Panc1 (cell line): Measurements from ENCODE around the gene ADAMTS18. TPM values are rescaled to one million over a fixed set of nuclear protein-coding genes. Genes with fewer than 3 reads are reported as not detected.

Experiments used
- ATAC-seq: fragments of 200-7000 bp; cut with Tn5 transposase; 2 replicates; pipeline ENCODE4 v1.9.1; 2020; ENCODE audit warnings: mild to moderate bottlenecking, moderate library complexity
- BruUV-seq: library from RNA; stranded (reverse); fragments of 400-500 nt; replicated peaks from 2 replicates; lab custom pipeline; 2021; lab: Mats Ljungman, UMichigan
- CTCF ChIA-PET: fragments of 300-600 bp; sonication (Branson Sonifier 250); formaldehyde crosslinking; loops from one replicate; lab custom pipeline; 2022; ENCODE audit warnings: antibody characterized with exemption; lab: Charles Lee
- POLR2A ChIA-PET: fragments of 300-600 bp; sonication (Branson Sonifier 250); formaldehyde crosslinking; loops from one replicate; lab custom pipeline; 2022; ENCODE audit warnings: antibody characterized with exemption; lab: Charles Lee
- DNase-seq: peaks from one replicate; pipeline ENCODE4 v3.0.0-alpha.2; 2010; ENCODE audit warnings: low read depth, low spot score
- H3K27ac ChIP-seq: 2 replicates; pipeline ENCODE4 v1.5.1; 2011; ENCODE audit warnings: mild to moderate bottlenecking, low read length, inconsistent platforms
- H3K27me3 ChIP-seq: fragments of 200-500 bp; sonication (Bioruptor generic); 2 replicates; pipeline ENCODE4 v1.6.0; 2014; ENCODE audit warnings: low read length, inconsistent platforms; ENCODE audit not compliant: control insufficient read depth, insufficient read depth
- H3K36me3 ChIP-seq: fragments of 200-500 bp; sonication (Bioruptor generic); 2 replicates; pipeline ENCODE4 v1.5.1; 2014; ENCODE audit warnings: inconsistent platforms, mild to moderate bottlenecking, low read length, moderate library complexity; ENCODE audit not compliant: control insufficient read depth, insufficient read depth
- H3K4me1 ChIP-seq: 2 replicates; pipeline ENCODE4 v1.5.1; 2011; ENCODE audit warnings: inconsistent platforms, mild to moderate bottlenecking, low read length, moderate library complexity; ENCODE audit not compliant: control insufficient read depth, insufficient read depth
- H3K4me3 ChIP-seq, 2 experiments: 2 replicates each; pipeline ENCODE4 v1.5.1; 2011 to 2012; ENCODE audit warnings: low read depth in 2 of 2, low read length in 2 of 2, mild to moderate bottlenecking in 2 of 2, inconsistent platforms in 1 of 2, moderate library complexity in 1 of 2
- H3K9me3 ChIP-seq: fragments of 200-500 bp; sonication (Bioruptor generic); 2 replicates; pipeline ENCODE4 v1.5.1; 2014; ENCODE audit warnings: low read depth, mild to moderate bottlenecking, inconsistent platforms, low read length, moderate library complexity; ENCODE audit not compliant: control insufficient read depth, insufficient read depth
- CTCF ChIP-seq: fragments of 450-650 bp; IDR thresholded peaks from 2 replicates; pipeline ENCODE4 v1.5.1; 2017; ENCODE audit warnings: mild to moderate bottlenecking
- POLR2AphosphoS5 ChIP-seq: IDR thresholded peaks from 2 replicates; pipeline ENCODE4 v1.6.1; 2012; ENCODE audit warnings: mild to moderate bottlenecking, low read depth, low read length, moderate library complexity
- REST ChIP-seq, 2 experiments: IDR thresholded peaks; 2 replicates each; pipeline ENCODE4 v1.6.1; 2011 to 2012; ENCODE audit warnings: low read depth in 2 of 2, control low read depth in 1 of 2, low read length in 1 of 2, mild to moderate bottlenecking in 1 of 2, moderate library complexity in 1 of 2; ENCODE audit not compliant: insufficient read depth in 1 of 2
- SIN3A ChIP-seq: IDR thresholded peaks from 2 replicates; pipeline ENCODE4 v1.6.1; 2012; ENCODE audit warnings: low read depth, mild to moderate bottlenecking, low read length, moderate library complexity, borderline replicate concordance; ENCODE audit not compliant: insufficient read depth
- TCF7L2 ChIP-seq: IDR thresholded peaks from 2 replicates; pipeline ENCODE4 v1.6.1; 2011; ENCODE audit warnings: mild to moderate bottlenecking, low read depth, low read length, inconsistent platforms
- in situ Hi-C: cut with HindIII; loops from 2 replicates; pipeline ENCODE4 v1.10.0; 2016; ENCODE audit warnings: low sequenced_read_pairs, low pct_unique_long_range_greater_than_20kb
- intact Hi-C: fragments of 100-400 bp; cut with micrococcal nuclease; formaldehyde crosslinking; loops from one replicate; pipeline ENCODE4 v1.10.0; 2022; ENCODE audit not compliant: unreplicated experiment
- total RNA-seq: library from RNA; stranded (reverse); gene quantifications from one replicate; pipeline ENCODE4 v1.2.1, GENCODE V29; 2021; ENCODE audit not compliant: unreplicated experiment

Gene ADAMTS18
- total RNA-seq, 1 experiment from 2014 or later = not detected

- peak; percentile 96 for ATAC-seq
- POLR2A ChIA-PET = no interaction called here
Measured at GRCh38 chr16:77353587-77354263, 81.1 kb downstream of the ADAMTS18 start.

GRCh38 chr16:77344341-77344740, 90.5 kb downstream of the ADAMTS18 start:
- Histone ChIP-seq H3K36me3 (no peaks in the 10 kb centered on the region), H3K9me3 (no peaks in the 10 kb centered on the region), H3K27ac (peak overlapping the region; percentile 9; the same call in 1 of the 2 replicates), H3K27me3 (no peaks in the 10 kb centered on the region), H3K4me3 (no peak overlapping the region), H3K4me1 (no peaks in the 10 kb centered on the region)
- POLR2A ChIA-PET = no interaction called here
- TF ChIP-seq POLR2AphosphoS5 = no peak
- no peak for TF ChIP-seq CTCF
- TF ChIP-seq TCF7L2 = no peak
- no peak for TF ChIP-seq REST (IDR thresholded peaks at IDR 0.05; ENCODE audit: insufficient read depth in 1 of 2, low read depth in 2 of 2, low read length in 1 of 2)
- no peak for TF ChIP-seq SIN3A
- no peak for ATAC-seq
- no TSS peak for BruUV-seq
- CTCF ChIA-PET = no interaction called here
- no peak for DNase-seq
- in situ Hi-C loops = no loop called here
- intact Hi-C loops = no loop called here

More at GRCh38 chr16:77353587-77354263, 81.1 kb downstream of the ADAMTS18 start:
- CTCF ChIA-PET = no interaction called here
- no peak for TF ChIP-seq REST (IDR thresholded peaks at IDR 0.05; ENCODE audit: insufficient read depth in 1 of 2, low read depth in 2 of 2, low read length in 1 of 2)
- no peak for TF ChIP-seq SIN3A
- TF ChIP-seq TCF7L2 = peak; percentile 90
- no peak for TF ChIP-seq CTCF
- peak; percentile 80; the same call in 1 of the 2 replicates for TF ChIP-seq POLR2AphosphoS5
- peak; percentile 55 for DNase-seq
- no peaks in the 10 kb centered on the region for H3K27me3 ChIP-seq
- peak overlapping the region; percentile 89 for H3K27ac ChIP-seq
- in situ Hi-C loops = loop anchor here (10.0 kb wide), 1 partner anchor 231 kb away; no protein-coding TSS in a partner anchor
- H3K9me3 ChIP-seq = no peaks in the 10 kb centered on the region
- H3K4me3 ChIP-seq = no peak overlapping the region
- no TSS peak for BruUV-seq
- H3K36me3 ChIP-seq = no peaks in the 10 kb centered on the region
- H3K4me1 ChIP-seq = peaks cover 13% of the 10 kb centered on the region
- intact Hi-C loops = loop anchor here (5.0 kb wide), 2 partner anchors 56 to 229 kb away; no protein-coding TSS in a partner anchor
